GM12891 (cell line): ENCODE results near the gene TM7SF2.

Experiments
- POLR2A ChIP-seq: IDR thresholded peaks from 2 replicates; pipeline ENCODE4 v1.6.1; 2011; ENCODE audit warnings: low read depth, low read length, control low read depth
- POLR2AphosphoS5 ChIP-seq: IDR thresholded peaks from 2 replicates; pipeline ENCODE4 v1.6.1; 2011; ENCODE audit warnings: low read depth, low read length, control low read depth
- POU2F2 ChIP-seq: IDR thresholded peaks from 2 replicates; pipeline ENCODE4 v1.6.1; 2011; ENCODE audit warnings: low read depth, mild to moderate bottlenecking, control low read depth, low read length, moderate library complexity
- SPI1 ChIP-seq: IDR thresholded peaks from 2 replicates; pipeline ENCODE4 v1.6.1; 2011; ENCODE audit warnings: low read depth, low read length, control low read depth

- TF ChIP-seq POLR2A: no peak; the same call in 1 of the 2 replicates
- TF ChIP-seq POU2F2: no peak
- TF ChIP-seq SPI1: no peak
- TF ChIP-seq POLR2AphosphoS5: peak; percentile 2; the same call in 1 of the 2 replicates
Observed at GRCh38 chr11:65111159-65111743, 421 bp upstream of the TM7SF2 start.
